ENCODE data around the gene CYLD.

Gene CYLD

GRCh38 chr16:50765861-50766260, 24.0 kb downstream of the CYLD start:
- H3K4me1 ChIP-seq (ENCODE audit: control insufficient read depth in 1 of 2, insufficient read depth in 2 of 2, low read length in 2 of 2) = no peaks in the 10 kb centered on the region
- H3K27me3 ChIP-seq (ENCODE audit: low read depth, low read length) = no peaks in the 10 kb centered on the region
- no peak overlapping the region for H3K27ac ChIP-seq (ENCODE audit: low read length)
- H3K36me3 ChIP-seq (ENCODE audit: control insufficient read depth in 1 of 2, insufficient read depth in 2 of 2, low read length in 2 of 2) = peaks cover 0 to 33% of the 10 kb centered on the region in 2 donors
- H3K9me3 ChIP-seq (ENCODE audit: control insufficient read depth in 1 of 2, low read length in 2 of 2) = peaks cover 0 to 9% of the 10 kb centered on the region in 2 donors
- H3K4me3 ChIP-seq (ENCODE audit: low read depth in 1 of 2, low read length in 2 of 2) = no peak overlapping the region

- H3K27ac ChIP-seq (ENCODE audit: low read length) = no peak overlapping the region
- H3K27me3 ChIP-seq (ENCODE audit: low read depth, low read length) = no peaks in the 10 kb centered on the region
- H3K9me3 ChIP-seq (ENCODE audit: control insufficient read depth in 1 of 2, low read length in 2 of 2) = peaks cover 0 to 9% of the 10 kb centered on the region in 2 donors
- no peaks in the 10 kb centered on the region for H3K4me1 ChIP-seq (ENCODE audit: control insufficient read depth in 1 of 2, insufficient read depth in 2 of 2, low read length in 2 of 2)
- peaks cover 0 to 33% of the 10 kb centered on the region in 2 donors for H3K36me3 ChIP-seq (ENCODE audit: control insufficient read depth in 1 of 2, insufficient read depth in 2 of 2, low read length in 2 of 2)
- H3K4me3 ChIP-seq (ENCODE audit: low read depth in 1 of 2, low read length in 2 of 2) = no peak overlapping the region
Observed at GRCh38 chr16:50767197-50767596, 25.3 kb downstream of the CYLD start.

GRCh38 chr16:50771366-50771765, 29.5 kb downstream of the CYLD start:
- Histone ChIP-seq H3K27ac (ENCODE audit: low read length) (no peak overlapping the region), H3K36me3 (ENCODE audit: control insufficient read depth in 1 of 2, insufficient read depth in 2 of 2, low read length in 2 of 2) (peaks cover 3 to 17% of the 10 kb centered on the region in 2 donors), H3K9me3 (ENCODE audit: control insufficient read depth in 1 of 2, low read length in 2 of 2) (peaks cover 0 to 2% of the 10 kb centered on the region in 2 donors), H3K4me3 (ENCODE audit: low read depth in 1 of 2, low read length in 2 of 2) (no peak overlapping the region), H3K4me1 (ENCODE audit: control insufficient read depth in 1 of 2, insufficient read depth in 2 of 2, low read length in 2 of 2) (no peaks in the 10 kb centered on the region), H3K27me3 (ENCODE audit: low read depth, low read length) (no peaks in the 10 kb centered on the region)

- Histone ChIP-seq H3K4me1 (ENCODE audit: control insufficient read depth in 1 of 2, insufficient read depth in 2 of 2, low read length in 2 of 2) (no peaks in the 10 kb centered on the region), H3K4me3 (ENCODE audit: low read depth in 1 of 2, low read length in 2 of 2) (no peak overlapping the region), H3K27me3 (ENCODE audit: low read depth, low read length) (no peaks in the 10 kb centered on the region), H3K27ac (ENCODE audit: low read length) (no peak overlapping the region), H3K9me3 (ENCODE audit: control insufficient read depth in 1 of 2, low read length in 2 of 2) (no peaks in the 10 kb centered on the region), H3K36me3 (ENCODE audit: control insufficient read depth in 1 of 2, insufficient read depth in 2 of 2, low read length in 2 of 2) (peaks cover 13 to 18% of the 10 kb centered on the region in 2 donors)
Observed at GRCh38 chr16:50774405-50774804, 32.5 kb downstream of the CYLD start.

GRCh38 chr16:50774960-50775359, 33.1 kb downstream of the CYLD start:
- no peak overlapping the region for H3K4me3 ChIP-seq (ENCODE audit: low read depth in 1 of 2, low read length in 2 of 2)
- peaks cover 18% of the 10 kb centered on the region in 2 donors for H3K36me3 ChIP-seq (ENCODE audit: control insufficient read depth in 1 of 2, insufficient read depth in 2 of 2, low read length in 2 of 2)

GRCh38 chr16:50776037-50776436, 34.2 kb downstream of the CYLD start:
- Histone ChIP-seq H3K4me1 (ENCODE audit: control insufficient read depth in 1 of 2, insufficient read depth in 2 of 2, low read length in 2 of 2) (no peaks in the 10 kb centered on the region), H3K36me3 (ENCODE audit: control insufficient read depth in 1 of 2, insufficient read depth in 2 of 2, low read length in 2 of 2) (peaks cover 22 to 25% of the 10 kb centered on the region in 2 donors), H3K9me3 (ENCODE audit: control insufficient read depth in 1 of 2, low read length in 2 of 2) (no peaks in the 10 kb centered on the region), H3K27me3 (ENCODE audit: low read depth, low read length) (no peaks in the 10 kb centered on the region), H3K27ac (ENCODE audit: low read length) (no peak overlapping the region), H3K4me3 (ENCODE audit: low read depth in 1 of 2, low read length in 2 of 2) (no peak overlapping the region)

More at GRCh38 chr16:50774960-50775359, 33.1 kb downstream of the CYLD start:
- Histone ChIP-seq H3K27ac (ENCODE audit: low read length) (no peak overlapping the region), H3K4me1 (ENCODE audit: control insufficient read depth in 1 of 2, insufficient read depth in 2 of 2, low read length in 2 of 2) (no peaks in the 10 kb centered on the region), H3K9me3 (ENCODE audit: control insufficient read depth in 1 of 2, low read length in 2 of 2) (no peaks in the 10 kb centered on the region), H3K27me3 (ENCODE audit: low read depth, low read length) (no peaks in the 10 kb centered on the region)

- Histone ChIP-seq H3K4me1 (ENCODE audit: control insufficient read depth in 1 of 2, insufficient read depth in 2 of 2, low read length in 2 of 2) (no peaks in the 10 kb centered on the region), H3K36me3 (ENCODE audit: control insufficient read depth in 1 of 2, insufficient read depth in 2 of 2, low read length in 2 of 2) (peaks cover 33 to 37% of the 10 kb centered on the region in 2 donors)
Observed at GRCh38 chr16:50778284-50779163, 36.6 kb downstream of the CYLD start.

GRCh38 chr16:50781043-50781442, 39.2 kb downstream of the CYLD start:
- no peak overlapping the region for H3K27ac ChIP-seq (ENCODE audit: low read length)
- peaks cover 54 to 56% of the 10 kb centered on the region in 2 donors for H3K36me3 ChIP-seq (ENCODE audit: control insufficient read depth in 1 of 2, insufficient read depth in 2 of 2, low read length in 2 of 2)
- no peak overlapping the region for H3K4me3 ChIP-seq (ENCODE audit: low read depth in 1 of 2, low read length in 2 of 2)
- H3K27me3 ChIP-seq (ENCODE audit: low read depth, low read length) = no peaks in the 10 kb centered on the region
- H3K9me3 ChIP-seq (ENCODE audit: control insufficient read depth in 1 of 2, low read length in 2 of 2) = no peaks in the 10 kb centered on the region
- H3K4me1 ChIP-seq (ENCODE audit: control insufficient read depth in 1 of 2, insufficient read depth in 2 of 2, low read length in 2 of 2) = no peaks in the 10 kb centered on the region

More at GRCh38 chr16:50778284-50779163, 36.6 kb downstream of the CYLD start:
- H3K4me3 ChIP-seq (ENCODE audit: low read depth in 1 of 2, low read length in 2 of 2) = no peak overlapping the region
- no peaks in the 10 kb centered on the region for H3K27me3 ChIP-seq (ENCODE audit: low read depth, low read length)
- no peaks in the 10 kb centered on the region for H3K9me3 ChIP-seq (ENCODE audit: control insufficient read depth in 1 of 2, low read length in 2 of 2)
- no peak overlapping the region for H3K27ac ChIP-seq (ENCODE audit: low read length)

- Histone ChIP-seq H3K4me1 (ENCODE audit: control insufficient read depth in 1 of 2, insufficient read depth in 2 of 2, low read length in 2 of 2) (no peaks in the 10 kb centered on the region), H3K36me3 (ENCODE audit: control insufficient read depth in 1 of 2, insufficient read depth in 2 of 2, low read length in 2 of 2) (peaks cover 50 to 59% of the 10 kb centered on the region in 2 donors), H3K9me3 (ENCODE audit: control insufficient read depth in 1 of 2, low read length in 2 of 2) (no peaks in the 10 kb centered on the region), H3K27ac (ENCODE audit: low read length) (no peak overlapping the region), H3K27me3 (ENCODE audit: low read depth, low read length) (no peaks in the 10 kb centered on the region), H3K4me3 (ENCODE audit: low read depth in 1 of 2, low read length in 2 of 2) (no peak overlapping the region)
Observed at GRCh38 chr16:50781518-50781917, 39.6 kb downstream of the CYLD start.

- Histone ChIP-seq H3K9me3 (ENCODE audit: control insufficient read depth in 1 of 2, low read length in 2 of 2) (no peaks in the 10 kb centered on the region), H3K4me3 (ENCODE audit: low read depth in 1 of 2, low read length in 2 of 2) (no peak overlapping the region), H3K27me3 (ENCODE audit: low read depth, low read length) (no peaks in the 10 kb centered on the region), H3K36me3 (ENCODE audit: control insufficient read depth in 1 of 2, insufficient read depth in 2 of 2, low read length in 2 of 2) (peaks cover 33 to 54% of the 10 kb centered on the region in 2 donors), H3K4me1 (ENCODE audit: control insufficient read depth in 1 of 2, insufficient read depth in 2 of 2, low read length in 2 of 2) (no peaks in the 10 kb centered on the region), H3K27ac (ENCODE audit: low read length) (no peak overlapping the region)
Observed at GRCh38 chr16:50789757-50790156, 47.9 kb downstream of the CYLD start.

- Histone ChIP-seq H3K9me3 (ENCODE audit: control insufficient read depth in 1 of 2, low read length in 2 of 2) (no peaks in the 10 kb centered on the region), H3K4me1 (ENCODE audit: control insufficient read depth in 1 of 2, insufficient read depth in 2 of 2, low read length in 2 of 2) (no peaks in the 10 kb centered on the region), H3K4me3 (ENCODE audit: low read depth in 1 of 2, low read length in 2 of 2) (no peak overlapping the region), H3K27me3 (ENCODE audit: low read depth, low read length) (no peaks in the 10 kb centered on the region), H3K36me3 (ENCODE audit: control insufficient read depth in 1 of 2, insufficient read depth in 2 of 2, low read length in 2 of 2) (peaks cover 39 to 61% of the 10 kb centered on the region in 2 donors), H3K27ac (ENCODE audit: low read length) (no peak overlapping the region)
Observed at GRCh38 chr16:50791522-50791921, 49.6 kb downstream of the CYLD start.
